ENCODE results near the gene PWP2. TPM values are rescaled to one million over a fixed set of nuclear protein-coding genes. Genes with fewer than 3 reads are reported as not detected.
A peak's percentile ranks its signal among the peaks of the same experiment; 100 is the strongest.
"Not testable (repeated sequence)": the region's sequence is repeated elsewhere in the genome, so short reads cannot be mapped to it uniquely, and the experiment has no call there.

The PWP2 gene
- total RNA-seq, 1 donor, result 7.8 TPM

- peak in 1 of 3 donors; percentile 83 for DNase-seq (ENCODE audit: low read depth in 2 of 3, low spot score in 2 of 3)
Measured at GRCh38 chr21:44159349-44160297, 52.4 kb downstream of the PWP2 start.

GRCh38 chr21:44160298-44160672 lies 53.1 kb downstream of the PWP2 start:
- DNase-seq (ENCODE audit: low read depth in 2 of 3, low spot score in 2 of 3), result not testable (repeated sequence)

- not testable (repeated sequence) for DNase-seq (ENCODE audit: low read depth in 2 of 3, low spot score in 2 of 3)
Measured at GRCh38 chr21:44160821-44161220, 53.6 kb downstream of the PWP2 start.

GRCh38 chr21:44163167-44163653 lies 56.0 kb downstream of the PWP2 start:
- not testable (repeated sequence) for DNase-seq (ENCODE audit: low read depth in 2 of 3, low spot score in 2 of 3)

- DNase-seq (ENCODE audit: low read depth in 2 of 3, low spot score in 2 of 3), result not testable (repeated sequence)
Measured at GRCh38 chr21:44165933-44166332, 58.7 kb downstream of the PWP2 start.

- DNase-seq (ENCODE audit: low read depth in 2 of 3, low spot score in 2 of 3), result not testable (repeated sequence)
Measured at GRCh38 chr21:44167527-44167926, 60.3 kb downstream of the PWP2 start.

GRCh38 chr21:44170326-44170725 lies 63.1 kb downstream of the PWP2 start:
- DNase-seq (ENCODE audit: low read depth in 2 of 3, low spot score in 2 of 3), result not testable (repeated sequence)

GRCh38 chr21:44170863-44171262 lies 63.7 kb downstream of the PWP2 start:
- DNase-seq (ENCODE audit: low read depth in 2 of 3, low spot score in 2 of 3), result not testable (repeated sequence)

GRCh38 chr21:44171962-44172572 lies 64.9 kb downstream of the PWP2 start:
- not testable (repeated sequence) for DNase-seq (ENCODE audit: low read depth in 2 of 3, low spot score in 2 of 3)

- not testable (repeated sequence) for DNase-seq (ENCODE audit: low read depth in 2 of 3, low spot score in 2 of 3)
Measured at GRCh38 chr21:44172741-44173140, 65.5 kb downstream of the PWP2 start.

GRCh38 chr21:44175189-44175588 lies 68.0 kb downstream of the PWP2 start:
- DNase-seq (ENCODE audit: low read depth in 2 of 3, low spot score in 2 of 3), result not testable (repeated sequence)

GRCh38 chr21:44176127-44176526 lies 68.9 kb downstream of the PWP2 start:
- DNase-seq (ENCODE audit: low read depth in 2 of 3, low spot score in 2 of 3), result not testable (repeated sequence)

Other genes with a start within 250 kb of the PWP2 start
- 26.4 TPM for gene AGPAT3, start 242.2 kb upstream of the PWP2 start, total RNA-seq
- gene TRAPPC10, start 95.1 kb upstream of the PWP2 start, total RNA-seq, result 29.9 TPM
- gene GATD3, start 26.3 kb downstream of the PWP2 start, total RNA-seq, result 25.6 TPM
- gene ICOSLG, start 133.5 kb downstream of the PWP2 start, total RNA-seq, result 4.3 TPM
- gene DNMT3L, start 154.5 kb downstream of the PWP2 start, total RNA-seq, result not detected
- gene AIRE, start 178.5 kb downstream of the PWP2 start, total RNA-seq, result 0.27 TPM
- gene PFKL, start 192.7 kb downstream of the PWP2 start, total RNA-seq, result 278 TPM
- gene CFAP410, start 232.0 kb downstream of the PWP2 start, total RNA-seq, result 19.7 TPM
- 3.5 TPM for gene TRPM2, start 246.2 kb downstream of the PWP2 start, total RNA-seq

Data from hematopoietic multipotent progenitor cell (in vitro differentiated cells).